ENCODE results near the gene CSDE1.

DNA sequence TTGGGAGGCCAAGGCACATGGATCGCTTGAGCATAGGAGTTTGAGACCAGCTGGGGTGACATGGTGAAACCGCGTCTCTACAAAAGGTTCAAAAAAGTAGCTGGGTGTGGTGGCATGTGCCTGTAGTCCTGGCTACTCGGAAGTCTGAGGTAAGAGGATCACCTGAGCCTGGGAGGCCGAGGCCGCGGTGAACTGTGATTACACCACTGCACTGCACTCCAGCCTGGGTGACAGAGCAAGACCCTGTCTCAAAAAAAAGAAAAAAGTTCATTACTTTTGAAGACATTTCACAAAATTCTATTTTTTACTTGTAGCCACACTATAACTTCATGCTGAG, 85.9 kb downstream of the CSDE1 start:
- TF ChIP-seq POLR2A (IDR thresholded peaks at IDR 0.05) = no peak
- no peak for TF ChIP-seq CTCF (IDR thresholded peaks at IDR 0.05)
- no peak for TF ChIP-seq POLR2AphosphoS5 (IDR thresholded peaks at IDR 0.05)
